ENCODE measurements around the gene BTF3.
"Not testable (repeated sequence)": the region's sequence is repeated elsewhere in the genome, so short reads cannot be mapped to it uniquely, and the experiment has no call there.

The BTF3 gene

GRCh38 chr5:73495772-73496335, 2.4 kb upstream of the BTF3 start:
- H3K9ac ChIP-seq (ENCODE audit: low read depth, low read length): no peak overlapping the region
- no peaks in the 10 kb centered on the region for H3K9me3 ChIP-seq (ENCODE audit: control insufficient read depth, insufficient read depth, low read length)
- H3K36me3 ChIP-seq (ENCODE audit: insufficient read depth, low read length): no peaks in the 10 kb centered on the region
- peaks cover 3% of the 10 kb centered on the region; the same call in 1 of the 2 replicates for H3K4me1 ChIP-seq (ENCODE audit: insufficient read depth, low read length)

- H3K9ac ChIP-seq (ENCODE audit: low read depth, low read length): peak overlapping the region; percentile 99
- no peaks in the 10 kb centered on the region; the same call in 1 of the 2 replicates for H3K4me1 ChIP-seq (ENCODE audit: insufficient read depth, low read length)
- H3K36me3 ChIP-seq (ENCODE audit: insufficient read depth, low read length): 0 out of 2 replicates have a peak, but pooled peaks cover 3% of the 10 kb centered on the region
- no peaks in the 10 kb centered on the region for H3K9me3 ChIP-seq (ENCODE audit: control insufficient read depth, insufficient read depth, low read length)
These were observed 1.2 kb upstream of the BTF3 start for GRCh38 chr5:73496984-73497457.

- Histone ChIP-seq H3K4me1 (ENCODE audit: insufficient read depth, low read length) (no peaks in the 10 kb centered on the region; the same call in 1 of the 2 replicates), H3K9ac (ENCODE audit: low read depth, low read length) (peak overlapping the region; percentile 99), H3K36me3 (ENCODE audit: insufficient read depth, low read length) (peaks cover 7% of the 10 kb centered on the region), H3K9me3 (ENCODE audit: control insufficient read depth, insufficient read depth, low read length) (no peaks in the 10 kb centered on the region)
These were observed 665 bp upstream of the BTF3 start for GRCh38 chr5:73497497-73498056.

- peaks cover 20% of the 10 kb centered on the region for H3K36me3 ChIP-seq (ENCODE audit: insufficient read depth, low read length)
- H3K4me1 ChIP-seq (ENCODE audit: insufficient read depth, low read length): no peaks in the 10 kb centered on the region; the same call in 1 of the 2 replicates
- H3K9me3 ChIP-seq (ENCODE audit: control insufficient read depth, insufficient read depth, low read length): no peaks in the 10 kb centered on the region
- H3K9ac ChIP-seq (ENCODE audit: low read depth, low read length): peak overlapping the region; percentile 99
These were observed 945 bp downstream of the BTF3 start for GRCh38 chr5:73499187-73499586.

- H3K36me3 ChIP-seq (ENCODE audit: insufficient read depth, low read length): peaks cover 21% of the 10 kb centered on the region
- H3K4me1 ChIP-seq (ENCODE audit: insufficient read depth, low read length): no peaks in the 10 kb centered on the region; the same call in 1 of the 2 replicates
- H3K9me3 ChIP-seq (ENCODE audit: control insufficient read depth, insufficient read depth, low read length): no peaks in the 10 kb centered on the region
- H3K9ac ChIP-seq (ENCODE audit: low read depth, low read length): peak overlapping the region; percentile 99
These were observed 1.5 kb downstream of the BTF3 start for GRCh38 chr5:73499756-73500155.

- Histone ChIP-seq H3K9me3 (ENCODE audit: control insufficient read depth, insufficient read depth, low read length) (no peaks in the 10 kb centered on the region), H3K9ac (ENCODE audit: low read depth, low read length) (no peak overlapping the region), H3K4me1 (ENCODE audit: insufficient read depth, low read length) (no peaks in the 10 kb centered on the region; the same call in 1 of the 2 replicates), H3K36me3 (ENCODE audit: insufficient read depth, low read length) (peaks cover 22% of the 10 kb centered on the region)
These were observed 3.2 kb downstream of the BTF3 start for GRCh38 chr5:73501406-73501805.

GRCh38 chr5:73506459-73506955, 8.3 kb downstream of the BTF3 start:
- Histone ChIP-seq H3K9ac (ENCODE audit: low read depth, low read length) (no peak overlapping the region), H3K36me3 (ENCODE audit: insufficient read depth, low read length) (peaks cover 20% of the 10 kb centered on the region), H3K4me1 (ENCODE audit: insufficient read depth, low read length) (no peaks in the 10 kb centered on the region), H3K9me3 (ENCODE audit: control insufficient read depth, insufficient read depth, low read length) (no peaks in the 10 kb centered on the region)

- H3K36me3 ChIP-seq (ENCODE audit: insufficient read depth, low read length): peaks cover 20% of the 10 kb centered on the region
- no peaks in the 10 kb centered on the region for H3K9me3 ChIP-seq (ENCODE audit: control insufficient read depth, insufficient read depth, low read length)
- no peak overlapping the region for H3K9ac ChIP-seq (ENCODE audit: low read depth, low read length)
- H3K4me1 ChIP-seq (ENCODE audit: insufficient read depth, low read length): no peaks in the 10 kb centered on the region
These were observed 8.8 kb downstream of the BTF3 start for GRCh38 chr5:73507062-73507461.

GRCh38 chr5:73508521-73508920, 10.3 kb downstream of the BTF3 start:
- not testable (repeated sequence) for H3K9me3 ChIP-seq (ENCODE audit: control insufficient read depth, insufficient read depth, low read length); H3K4me1 ChIP-seq (ENCODE audit: insufficient read depth, low read length); H3K9ac ChIP-seq (ENCODE audit: low read depth, low read length); H3K36me3 ChIP-seq (ENCODE audit: insufficient read depth, low read length)

GRCh38 chr5:73513996-73514395, 15.8 kb downstream of the BTF3 start:
- no peak overlapping the region for H3K9ac ChIP-seq (ENCODE audit: low read depth, low read length)
- no peaks in the 10 kb centered on the region for H3K36me3 ChIP-seq (ENCODE audit: insufficient read depth, low read length)
- H3K4me1 ChIP-seq (ENCODE audit: insufficient read depth, low read length): no peaks in the 10 kb centered on the region
- no peaks in the 10 kb centered on the region for H3K9me3 ChIP-seq (ENCODE audit: control insufficient read depth, insufficient read depth, low read length)

GRCh38 chr5:73514418-73514817, 16.2 kb downstream of the BTF3 start:
- Histone ChIP-seq H3K9ac (ENCODE audit: low read depth, low read length) (no peak overlapping the region), H3K36me3 (ENCODE audit: insufficient read depth, low read length) (no peaks in the 10 kb centered on the region), H3K4me1 (ENCODE audit: insufficient read depth, low read length) (no peaks in the 10 kb centered on the region), H3K9me3 (ENCODE audit: control insufficient read depth, insufficient read depth, low read length) (no peaks in the 10 kb centered on the region)

GRCh38 chr5:73515232-73515631, 17.0 kb downstream of the BTF3 start:
- H3K9me3 ChIP-seq (ENCODE audit: control insufficient read depth, insufficient read depth, low read length): no peaks in the 10 kb centered on the region
- H3K36me3 ChIP-seq (ENCODE audit: insufficient read depth, low read length): no peaks in the 10 kb centered on the region
- no peaks in the 10 kb centered on the region for H3K4me1 ChIP-seq (ENCODE audit: insufficient read depth, low read length)
- no peak overlapping the region for H3K9ac ChIP-seq (ENCODE audit: low read depth, low read length)

- H3K4me1 ChIP-seq (ENCODE audit: insufficient read depth, low read length): no peaks in the 10 kb centered on the region
- H3K36me3 ChIP-seq (ENCODE audit: insufficient read depth, low read length): no peaks in the 10 kb centered on the region
- H3K9me3 ChIP-seq (ENCODE audit: control insufficient read depth, insufficient read depth, low read length): no peaks in the 10 kb centered on the region
- H3K9ac ChIP-seq (ENCODE audit: low read depth, low read length): no peak overlapping the region; the same call in 1 of the 2 replicates
These were observed 21.5 kb downstream of the BTF3 start for GRCh38 chr5:73519531-73520283.

- Histone ChIP-seq H3K9ac (ENCODE audit: low read depth, low read length) (no peak overlapping the region), H3K36me3 (ENCODE audit: insufficient read depth, low read length) (no peaks in the 10 kb centered on the region), H3K4me1 (ENCODE audit: insufficient read depth, low read length) (no peaks in the 10 kb centered on the region)
These were observed 24.7 kb downstream of the BTF3 start for GRCh38 chr5:73522989-73523388.

GRCh38 chr5:73523861-73524260, 25.6 kb downstream of the BTF3 start:
- Histone ChIP-seq H3K9me3 (ENCODE audit: control insufficient read depth, insufficient read depth, low read length) (no peaks in the 10 kb centered on the region), H3K4me1 (ENCODE audit: insufficient read depth, low read length) (no peaks in the 10 kb centered on the region), H3K36me3 (ENCODE audit: insufficient read depth, low read length) (no peaks in the 10 kb centered on the region), H3K9ac (ENCODE audit: low read depth, low read length) (no peak overlapping the region)

More at GRCh38 chr5:73522989-73523388, 24.7 kb downstream of the BTF3 start:
- no peaks in the 10 kb centered on the region for H3K9me3 ChIP-seq (ENCODE audit: control insufficient read depth, insufficient read depth, low read length)

All from ES-I3 (cell line).